ENCODE results near the gene ALG12.
"Not testable (repeated sequence)": the region's sequence is repeated elsewhere in the genome, so short reads cannot be mapped to it uniquely, and the experiment has no call there.

Gene ALG12

GRCh38 chr22:49949914-49950292, 31.7 kb upstream of the ALG12 start:
- TF ChIP-seq POLR2AphosphoS5 (IDR thresholded peaks at IDR 0.05; ENCODE audit: low read depth, low read length) (no peak), TAF1 (IDR thresholded peaks at IDR 0.05; ENCODE audit: borderline replicate concordance, low read depth, low read length) (no peak), POLR2A (IDR thresholded peaks at IDR 0.05; ENCODE audit: low read depth, low read length) (no peak)
- DNase-seq (ENCODE audit: insufficient read length) (no peak), FAIRE-seq (no peak)

GRCh38 chr22:49948958-49949913, 31.0 kb upstream of the ALG12 start:
- DNase-seq (ENCODE audit: insufficient read length) (no peak), FAIRE-seq (no peak)
- TF ChIP-seq POLR2A (IDR thresholded peaks at IDR 0.05; ENCODE audit: low read depth, low read length) (no peak), TAF1 (IDR thresholded peaks at IDR 0.05; ENCODE audit: borderline replicate concordance, low read depth, low read length) (no peak), POLR2AphosphoS5 (IDR thresholded peaks at IDR 0.05; ENCODE audit: low read depth, low read length) (no peak)

GRCh38 chr22:49948116-49948957, 30.1 kb upstream of the ALG12 start:
- DNase-seq (ENCODE audit: insufficient read length) (no peak), FAIRE-seq (no peak)
- TF ChIP-seq TAF1 (IDR thresholded peaks at IDR 0.05; ENCODE audit: borderline replicate concordance, low read depth, low read length), result no peak
- TF ChIP-seq POLR2AphosphoS5 (IDR thresholded peaks at IDR 0.05; ENCODE audit: low read depth, low read length), result no peak
- TF ChIP-seq POLR2A (IDR thresholded peaks at IDR 0.05; ENCODE audit: low read depth, low read length), result no peak

- TF ChIP-seq POLR2A (IDR thresholded peaks at IDR 0.05; ENCODE audit: low read depth, low read length), result no peak
- no peak for TF ChIP-seq TAF1 (IDR thresholded peaks at IDR 0.05; ENCODE audit: borderline replicate concordance, low read depth, low read length)
- no peak for TF ChIP-seq POLR2AphosphoS5 (IDR thresholded peaks at IDR 0.05; ENCODE audit: low read depth, low read length)
- FAIRE-seq, result no peak
- DNase-seq (ENCODE audit: insufficient read length), result no peak
Observed at GRCh38 chr22:49947296-49947622, 29.0 kb upstream of the ALG12 start.

- no peak for TF ChIP-seq POLR2AphosphoS5 (IDR thresholded peaks at IDR 0.05; ENCODE audit: low read depth, low read length)
- TF ChIP-seq POLR2A (IDR thresholded peaks at IDR 0.05; ENCODE audit: low read depth, low read length), result no peak
- TF ChIP-seq TAF1 (IDR thresholded peaks at IDR 0.05; ENCODE audit: borderline replicate concordance, low read depth, low read length), result no peak
- no peak for DNase-seq (ENCODE audit: insufficient read length)
- FAIRE-seq, result no peak
Observed at GRCh38 chr22:49946612-49947295, 28.5 kb upstream of the ALG12 start.

GRCh38 chr22:49945042-49945794, 27.0 kb upstream of the ALG12 start:
- peak; percentile 91 for FAIRE-seq
- DNase-seq (ENCODE audit: insufficient read length), result not testable (repeated sequence)

- DNase-seq (ENCODE audit: insufficient read length) (no peak), FAIRE-seq (peak; percentile 5)
- no peak for TF ChIP-seq POLR2A (IDR thresholded peaks at IDR 0.05; ENCODE audit: low read depth, low read length)
- no peak for TF ChIP-seq POLR2AphosphoS5 (IDR thresholded peaks at IDR 0.05; ENCODE audit: low read depth, low read length)
- no peak for TF ChIP-seq TAF1 (IDR thresholded peaks at IDR 0.05; ENCODE audit: borderline replicate concordance, low read depth, low read length)
Observed at GRCh38 chr22:49944399-49944891, 26.2 kb upstream of the ALG12 start.

- TF ChIP-seq POLR2A (IDR thresholded peaks at IDR 0.05; ENCODE audit: low read depth, low read length) (peak; percentile 18; the same call in 1 of the 2 replicates), POLR2AphosphoS5 (IDR thresholded peaks at IDR 0.05; ENCODE audit: low read depth, low read length) (no peak), TAF1 (IDR thresholded peaks at IDR 0.05; ENCODE audit: borderline replicate concordance, low read depth, low read length) (no peak)
- DNase-seq (ENCODE audit: insufficient read length) (no peak), FAIRE-seq (no peak)
Observed at GRCh38 chr22:49943771-49944398, 25.6 kb upstream of the ALG12 start.

- no peak for FAIRE-seq
- no peak for TF ChIP-seq POLR2A (IDR thresholded peaks at IDR 0.05; ENCODE audit: low read depth, low read length)
- TF ChIP-seq TAF1 (IDR thresholded peaks at IDR 0.05; ENCODE audit: borderline replicate concordance, low read depth, low read length), result no peak
- TF ChIP-seq POLR2AphosphoS5 (IDR thresholded peaks at IDR 0.05; ENCODE audit: low read depth, low read length), result no peak
- DNase-seq (ENCODE audit: insufficient read length), result no peak
Observed at GRCh38 chr22:49943405-49943765, 25.1 kb upstream of the ALG12 start.
